GM12872 (cell line): Measurements from ENCODE around the gene FXYD3.

Experiments
- TF ChIP-seq, protein P1 (sequence below): IDR thresholded peaks from 3 replicates; pipeline ENCODE4 v1.5.1; 2011; ENCODE audit warnings: low read depth, mild to moderate bottlenecking, low read length, moderate library complexity; ENCODE audit not compliant: insufficient read depth

Gene FXYD3

GRCh38 chr19:35161434-35161743 lies 45.8 kb downstream of the FXYD3 start:
- TF ChIP-seq, protein P1, sequence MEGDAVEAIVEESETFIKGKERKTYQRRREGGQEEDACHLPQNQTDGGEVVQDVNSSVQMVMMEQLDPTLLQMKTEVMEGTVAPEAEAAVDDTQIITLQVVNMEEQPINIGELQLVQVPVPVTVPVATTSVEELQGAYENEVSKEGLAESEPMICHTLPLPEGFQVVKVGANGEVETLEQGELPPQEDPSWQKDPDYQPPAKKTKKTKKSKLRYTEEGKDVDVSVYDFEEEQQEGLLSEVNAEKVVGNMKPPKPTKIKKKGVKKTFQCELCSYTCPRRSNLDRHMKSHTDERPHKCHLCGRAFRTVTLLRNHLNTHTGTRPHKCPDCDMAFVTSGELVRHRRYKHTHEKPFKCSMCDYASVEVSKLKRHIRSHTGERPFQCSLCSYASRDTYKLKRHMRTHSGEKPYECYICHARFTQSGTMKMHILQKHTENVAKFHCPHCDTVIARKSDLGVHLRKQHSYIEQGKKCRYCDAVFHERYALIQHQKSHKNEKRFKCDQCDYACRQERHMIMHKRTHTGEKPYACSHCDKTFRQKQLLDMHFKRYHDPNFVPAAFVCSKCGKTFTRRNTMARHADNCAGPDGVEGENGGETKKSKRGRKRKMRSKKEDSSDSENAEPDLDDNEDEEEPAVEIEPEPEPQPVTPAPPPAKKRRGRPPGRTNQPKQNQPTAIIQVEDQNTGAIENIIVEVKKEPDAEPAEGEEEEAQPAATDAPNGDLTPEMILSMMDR, result no peak

DNA sequence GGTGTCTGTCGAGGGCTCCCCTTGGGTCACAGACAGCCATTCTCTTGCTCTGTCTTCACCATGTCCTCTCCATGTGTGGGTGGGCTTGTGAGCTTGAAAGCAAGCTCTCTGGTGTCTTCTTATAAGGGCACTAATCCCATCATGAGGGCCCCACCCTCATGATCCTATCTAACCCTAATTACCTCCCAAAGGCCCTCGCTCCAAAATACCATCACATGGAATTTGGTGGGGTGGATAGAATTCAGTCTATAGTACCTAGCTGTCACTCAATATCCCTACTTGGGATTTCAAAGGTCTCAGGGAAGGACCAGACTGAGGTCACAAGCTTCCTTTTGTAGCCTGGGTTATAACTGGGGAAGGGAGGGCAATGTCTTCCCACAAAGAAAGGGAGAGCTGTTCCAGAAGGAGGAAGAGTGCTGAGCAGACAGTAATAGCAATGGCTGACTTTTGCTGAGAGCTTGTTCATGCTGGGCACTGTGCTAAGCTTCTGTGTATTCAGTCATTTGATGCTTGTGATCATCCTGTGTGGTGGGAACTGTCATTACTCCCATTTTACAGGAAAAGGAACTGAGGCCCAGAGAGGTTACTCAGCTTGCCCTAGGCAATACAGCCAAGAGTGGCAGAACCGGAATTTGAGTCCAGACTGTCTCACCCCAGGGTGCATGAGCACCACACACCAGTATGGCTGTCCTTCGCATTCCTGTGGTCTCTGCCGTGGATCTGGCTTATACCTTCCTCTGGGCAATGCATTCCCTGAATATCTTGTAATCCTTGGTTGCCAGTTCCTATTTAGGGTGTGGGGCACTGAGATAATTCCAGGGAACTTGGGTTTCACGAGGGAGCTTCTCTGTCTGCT lies 47.1 kb downstream of the FXYD3 start:
- TF ChIP-seq, protein P1, result no peak

DNA sequence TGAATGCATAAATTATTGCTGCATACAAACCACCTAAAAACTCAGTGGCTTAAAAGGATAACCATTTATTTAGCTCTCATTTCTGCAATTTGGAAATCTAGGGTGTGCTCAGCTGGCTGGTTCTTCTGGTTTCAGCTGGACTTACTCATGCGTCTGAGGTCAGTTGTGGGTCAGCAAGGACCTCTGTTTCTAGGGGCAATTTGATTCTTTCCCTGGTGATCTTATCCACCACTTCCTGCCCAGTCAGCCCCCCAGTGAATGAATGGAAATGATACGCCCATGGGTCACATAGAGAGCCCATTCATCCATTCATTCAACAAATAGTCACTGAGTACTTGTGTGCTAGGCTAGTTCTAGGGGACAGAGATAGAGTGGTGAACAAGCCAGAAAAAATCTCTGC lies 48.8 kb downstream of the FXYD3 start:
- TF ChIP-seq, protein P1, result no peak

DNA sequence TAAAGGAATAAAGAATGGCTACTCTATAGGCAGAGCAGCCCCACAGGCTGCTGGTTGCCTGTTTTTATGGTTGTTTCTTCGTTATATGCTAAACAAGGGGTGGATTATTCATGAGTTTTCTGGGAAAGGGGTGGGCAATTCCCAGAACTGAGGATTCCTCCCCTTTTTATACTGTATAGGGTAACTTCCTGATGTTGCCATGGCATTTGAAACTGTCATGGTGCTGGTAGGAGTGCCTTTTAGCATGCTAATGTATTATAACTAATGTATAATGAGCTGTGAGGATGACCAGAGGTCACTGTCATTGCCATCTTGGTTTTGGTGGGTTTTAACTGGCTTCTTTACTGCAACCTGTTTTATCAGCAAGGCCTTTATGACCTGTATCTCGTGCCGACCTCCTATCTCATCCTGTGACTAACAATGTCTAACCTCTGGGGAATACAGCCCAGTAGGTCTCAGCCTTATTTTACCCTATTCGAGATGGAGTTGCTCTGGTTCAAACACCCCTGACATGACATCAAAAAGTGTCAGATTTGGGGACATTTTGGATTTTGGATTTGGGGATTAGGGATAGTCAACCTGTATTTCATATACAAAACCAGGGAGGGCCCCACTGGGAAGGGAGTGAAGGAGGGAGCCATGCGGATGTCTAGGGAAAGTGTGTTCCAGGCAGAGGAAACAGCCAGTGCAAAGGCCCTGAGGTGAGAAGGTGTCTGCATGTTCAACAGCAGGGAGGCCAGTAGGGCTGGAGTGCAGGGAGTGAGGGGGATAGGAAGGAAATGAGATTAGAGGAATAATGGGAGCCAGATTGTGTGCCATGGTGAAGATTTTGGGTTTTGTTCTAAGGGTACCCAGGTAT lies 49.8 kb downstream of the FXYD3 start:
- TF ChIP-seq, protein P1, result no peak

DNA sequence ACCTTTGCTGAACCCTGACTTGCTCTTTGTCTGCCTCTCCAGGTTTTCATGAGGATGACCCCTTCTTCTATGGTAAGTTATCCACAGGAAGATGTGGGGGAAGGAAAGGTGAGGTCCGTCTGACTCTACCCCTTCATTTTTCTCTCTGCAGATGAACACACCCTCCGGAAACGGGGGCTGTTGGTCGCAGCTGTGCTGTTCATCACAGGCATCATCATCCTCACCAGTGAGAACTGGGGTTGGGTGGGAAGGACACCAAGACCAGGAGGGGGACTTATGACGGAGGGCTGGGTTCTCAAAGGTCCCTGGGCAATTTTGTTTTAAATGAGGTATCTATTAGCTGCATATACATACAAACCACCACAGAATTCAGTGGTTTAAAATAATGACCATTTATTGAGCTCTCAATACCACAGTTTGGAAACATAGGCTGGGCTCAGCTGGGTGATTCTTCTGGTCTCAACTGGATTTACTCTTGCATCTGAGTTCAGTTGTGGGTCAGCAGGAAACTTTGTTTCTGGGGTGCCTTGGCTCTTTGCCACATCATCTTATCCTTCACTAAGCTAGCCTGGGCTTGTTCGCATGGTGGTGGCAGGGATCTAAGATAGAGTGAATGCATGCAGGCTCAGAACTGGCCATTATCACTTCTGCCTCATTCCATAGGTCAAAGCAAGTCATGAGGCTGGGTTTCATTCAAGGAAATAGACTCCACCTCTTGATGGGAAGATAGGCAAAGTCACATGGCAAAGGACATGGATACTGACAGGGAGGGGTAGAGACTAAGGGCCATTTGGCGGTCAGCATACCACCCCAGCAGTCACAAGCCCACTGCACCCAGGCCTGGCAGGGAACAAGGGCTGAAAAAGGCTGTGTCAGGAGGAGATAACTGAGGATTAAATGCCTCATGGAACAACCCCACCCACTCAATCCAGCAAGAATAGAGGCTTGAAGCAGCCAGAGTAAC lies 50.8 kb downstream of the FXYD3 start:
- TF ChIP-seq, protein P1, result no peak

DNA sequence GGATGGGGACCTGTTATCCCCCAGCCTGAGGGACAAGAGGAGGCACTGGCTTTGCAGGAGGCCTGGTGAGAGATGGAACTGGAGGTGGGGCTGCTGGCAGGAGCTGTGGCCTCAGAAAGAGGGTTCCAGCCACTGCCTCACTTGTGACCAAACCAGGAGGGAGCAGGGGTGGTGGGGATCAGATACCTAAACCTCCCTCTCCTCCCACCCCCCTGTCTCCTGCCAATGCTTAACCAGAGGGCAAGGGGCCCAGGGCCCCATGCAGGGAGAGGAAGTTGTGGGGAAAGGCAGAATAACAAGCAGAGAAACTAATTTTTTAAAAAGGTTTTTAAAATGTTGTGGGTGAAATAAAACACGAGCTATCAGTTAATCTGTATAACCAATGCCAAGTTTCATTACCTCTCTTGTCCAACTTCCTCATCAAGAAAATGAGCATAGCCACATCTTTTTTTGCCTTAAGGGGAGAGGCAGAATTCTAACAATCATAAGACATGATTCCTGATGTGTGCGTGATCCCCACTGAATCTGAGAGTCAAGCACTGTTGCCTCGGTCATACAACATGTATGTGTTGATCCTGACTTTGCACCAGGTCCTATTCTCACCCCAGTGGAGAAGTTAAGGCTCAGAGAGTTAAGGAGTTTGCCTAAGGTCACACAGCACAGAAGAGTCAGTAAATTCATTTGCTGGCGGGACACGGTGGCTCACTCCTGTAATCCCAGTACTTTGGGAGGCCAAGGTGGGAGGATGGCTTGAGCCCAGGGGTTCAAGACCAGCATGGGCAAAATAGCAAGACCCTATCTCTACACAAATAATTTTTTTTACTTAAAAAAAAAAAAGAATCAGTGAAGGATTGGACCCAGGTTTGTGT lies 51.9 kb downstream of the FXYD3 start:
- TF ChIP-seq, protein P1, result no peak
